Pancreas (tissue), 10 donors: ENCODE results near the gene EXOC4. TPM values are rescaled to one million over a fixed set of nuclear protein-coding genes. Genes with fewer than 3 reads are reported as not detected.

Source experiments
- ATAC-seq, 4 donors: fragments of 200-7000 bp; cut with Tn5 transposase; one replicate each; pipeline versions ENCODE4 v1.8.0 to v1.9.1; 2020; ENCODE audit warnings: mild to moderate bottlenecking in 4 of 4, moderate library complexity in 4 of 4
- DNase-seq, 6 donors: peaks; one replicate each; pipeline ENCODE4 v3.0.0-alpha.2; 2020
- FAIRE-seq: peaks from 2 replicates; lab custom pipeline; 2012; peaks lifted over from hg19 to GRCh38; lab: Jason Lieb, UNC
- H3K27ac ChIP-seq, 4 donors: fragments of 200-600 bp; sonication (generic); 1 replicate in 3 of 4; 2 replicates in 1 of 4; pipeline versions ENCODE4 v1.5.0 to v1.8.0; 2020
- H3K27me3 ChIP-seq, 4 donors: fragments of 200-600 bp; one replicate each; pipeline ENCODE4 v1.8.0; 2021
- H3K36me3 ChIP-seq, 3 donors: fragments of 200-600 bp; sonication (generic) in 1 of 3; one replicate each; pipeline versions ENCODE4 v1.5.0 to v1.8.0; 2020 to 2021
- H3K4me1 ChIP-seq, 3 donors: fragments of 200-600 bp; one replicate each; pipeline ENCODE4 v1.8.0; 2021
- H3K4me3 ChIP-seq, 4 donors: fragments of 200-600 bp; sonication (generic) in 2 of 4; one replicate each; pipeline versions ENCODE4 v1.5.0 to v1.8.0; 2020 to 2021
- H3K9me3 ChIP-seq, 4 donors: fragments of 200-600 bp; one replicate each; pipeline ENCODE4 v1.8.0; 2021
- CTCF ChIP-seq, 4 donors: fragments of 200-600 bp; sonication (generic) in 3 of 4; IDR thresholded peaks; one replicate each; pipeline versions ENCODE4 v1.5.0 to v1.8.0; 2021; ENCODE audit warnings: antibody characterized with exemption in 4 of 4
- WGBS, 2 donors: extraction: QIAGEN DNeasy Blood & Tissue Kit; methylation state at CpG; one replicate each; pipeline ENCODE4 v1.1.7; 2013; 5-methylcytosine and 5-hydroxymethylcytosine counted together
- intact Hi-C, 3 donors: fragments of 100-400 bp; cut with DNase I; formaldehyde crosslinking; loops; one replicate each; pipeline versions ENCODE4 v1.11.1 to v1.14.2; 2022
- polyA plus RNA-seq, 2 donors: library from polyadenylated mRNA; stranded (reverse); fragments of 200-250 nt; gene quantifications; one replicate each; pipeline ENCODE4 v1.2.3, GENCODE V29; 2013
- total RNA-seq, 6 donors: library from RNA; stranded (reverse); fragmentation: NEBNext Ultra II Directional in 4 of 6; extraction: Animal tissue kit (Norgen Biotek cat#: 25700) in 4 of 6; gene quantifications; one replicate each; pipeline versions ENCODE4 v1.2.1 to v1.2.4, GENCODE V29; 2021 to 2023
- donor health status: healthy with polysubstance abuse.
- donor health status: DM: no; HTN: no; CAD: no; lungs with moderate emphysema.
- donor health status: DM: no; HTN: no; CAD: no.
- donor health status: control.
- donor health status: control.
- donor health status: Bipolar disorder and iron deficiency.
- donor health status: DM: yes; HTN: yes; CAD: no.
- donor health status: DM: no; HTN: no; CAD: no.
- donor health status: DM: no; HTN: no; CAD: no.
- donor health status: DM: yes; HTN: yes; CAD: no.

EXOC4 gene
- total and polyA plus RNA-seq, 8 donors: 13.4 to 81.2 (median 53.8) TPM

GRCh38 chr7:133545618-133546017, 292.7 kb downstream of the EXOC4 start:
- ATAC-seq (no peak), DNase-seq (no peak), FAIRE-seq (no peak)
- WGBS, 2 donors: 93 to 97% methylated on average over 1 of the region's 1 CpG
- no peak overlapping the region for H3K4me3 ChIP-seq
- no peak overlapping the region for H3K27ac ChIP-seq
- peaks cover 0 to 7% (median 0%) of the 10 kb centered on the region in 3 donors for H3K4me1 ChIP-seq
- no peaks in the 10 kb centered on the region for H3K9me3 ChIP-seq
- H3K27me3 ChIP-seq: no peaks in the 10 kb centered on the region
- H3K36me3 ChIP-seq: no peaks in the 10 kb centered on the region
- no peak for TF ChIP-seq CTCF (IDR thresholded peaks at IDR 0.05)
- intact Hi-C loops: no loop called here

GRCh38 chr7:133547981-133548380, 295.1 kb downstream of the EXOC4 start:
- FAIRE-seq (no peak), DNase-seq (no peak), ATAC-seq (no peak)
- no peaks in the 10 kb centered on the region for H3K9me3 ChIP-seq
- H3K4me1 ChIP-seq: peaks cover 0 to 7% (median 0%) of the 10 kb centered on the region in 3 donors
- intact Hi-C loops: no loop called here
- WGBS, 2 donors: 89% methylated on average over 4 of the region's 4 CpGs
- no peak overlapping the region for H3K27ac ChIP-seq
- H3K36me3 ChIP-seq: no peaks in the 10 kb centered on the region
- H3K4me3 ChIP-seq: no peak overlapping the region
- H3K27me3 ChIP-seq: no peaks in the 10 kb centered on the region
- TF ChIP-seq CTCF (IDR thresholded peaks at IDR 0.05): no peak

GRCh38 chr7:133549633-133550032, 296.8 kb downstream of the EXOC4 start:
- peaks cover 0 to 7% (median 0%) of the 10 kb centered on the region in 3 donors for H3K4me1 ChIP-seq
- FAIRE-seq: no peak
- no peak overlapping the region for H3K27ac ChIP-seq
- H3K36me3 ChIP-seq: no peaks in the 10 kb centered on the region
- 45 to 48% methylated on average over 1 of the region's 1 CpG for WGBS, 2 donors
- no peaks in the 10 kb centered on the region for H3K9me3 ChIP-seq
- TF ChIP-seq CTCF (IDR thresholded peaks at IDR 0.05): no peak
- intact Hi-C loops: no loop called here
- no peaks in the 10 kb centered on the region for H3K27me3 ChIP-seq
- H3K4me3 ChIP-seq: no peak overlapping the region
- no peak for ATAC-seq
- no peak for DNase-seq

- no peaks in the 10 kb centered on the region for H3K9me3 ChIP-seq
- no peak overlapping the region for H3K4me3 ChIP-seq
- DNase-seq (no peak), FAIRE-seq (no peak), ATAC-seq (no peak)
- H3K4me1 ChIP-seq: peaks cover 0 to 7% (median 0%) of the 10 kb centered on the region in 3 donors
- no peaks in the 10 kb centered on the region for H3K27me3 ChIP-seq
- no peaks in the 10 kb centered on the region for H3K36me3 ChIP-seq
- WGBS, 2 donors: 81 to 82% methylated on average over 3 of the region's 3 CpGs
- no peak for TF ChIP-seq CTCF (IDR thresholded peaks at IDR 0.05)
- intact Hi-C loops: no loop called here
- no peak overlapping the region for H3K27ac ChIP-seq
Observed at GRCh38 chr7:133550145-133550544, 297.3 kb downstream of the EXOC4 start.

GRCh38 chr7:133550811-133551210, 297.9 kb downstream of the EXOC4 start:
- peaks cover 0 to 7% (median 0%) of the 10 kb centered on the region in 3 donors for H3K4me1 ChIP-seq
- intact Hi-C loops: no loop called here
- WGBS, 2 donors: 95 to 96% methylated on average over 4 of the region's 4 CpGs

More at GRCh38 chr7:133550811-133551210, 297.9 kb downstream of the EXOC4 start:
- no peak for FAIRE-seq
- Histone ChIP-seq H3K27me3 (no peaks in the 10 kb centered on the region), H3K36me3 (no peaks in the 10 kb centered on the region), H3K4me3 (no peak overlapping the region), H3K27ac (no peak overlapping the region), H3K9me3 (no peaks in the 10 kb centered on the region)
- no peak for DNase-seq
- no peak for ATAC-seq
- TF ChIP-seq CTCF (IDR thresholded peaks at IDR 0.05): no peak
